Measurements from ENCODE around the gene ZDHHC21.

- TF ChIP-seq CTCF (IDR thresholded peaks at IDR 0.05; ENCODE audit: insufficient read depth, low read length, poor library complexity, severe bottlenecking) (no peak), EZH2phosphoT487 (conservative IDR thresholded peaks at IDR 0.05; ENCODE audit: low read length) (no peak)
Observed at GRCh38 chr9:14677396-14677795, 15.8 kb downstream of the ZDHHC21 start.
